Measurements from ENCODE around the gene OR12D1.

Gene OR12D1

GRCh38 chr6:29465801-29466200 lies 51.1 kb downstream of the OR12D1 start:
- DNase-seq (ENCODE audit: low read depth), result no peak

DNA sequence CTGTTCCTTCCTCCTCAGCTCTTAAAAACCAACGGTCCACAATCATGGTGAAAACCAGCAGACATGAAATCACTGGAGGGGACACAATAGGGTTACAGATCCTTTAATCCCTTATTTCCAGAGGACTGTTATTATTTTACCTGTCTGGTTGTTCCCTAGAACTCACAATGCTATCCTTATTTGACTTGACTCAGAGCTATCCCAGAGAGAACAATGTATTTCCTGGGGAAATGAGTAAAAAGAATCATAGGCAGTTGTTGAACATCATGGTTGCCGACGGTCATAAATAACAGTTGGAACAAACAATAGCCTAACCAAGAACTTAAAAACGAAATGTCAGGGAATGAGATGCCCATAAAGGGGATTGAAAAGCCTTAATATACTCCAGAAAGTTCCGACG lies 51.5 kb downstream of the OR12D1 start:
- DNase-seq (ENCODE audit: low read depth), result no peak

Measured in stromal cell of bone marrow (primary cell).